ENCODE measurements around the gene ADAM23.

Gene ADAM23

GRCh38 chr2:206665251-206665650 is 221.9 kb downstream of the ADAM23 start:
- DNase-seq = no peak

All from cerebellar nuclear complex (tissue), 1 donor.